ENCODE data around the gene WASF3. TPM values are rescaled to one million over a fixed set of nuclear protein-coding genes. Genes with fewer than 3 reads are reported as not detected.
A peak's percentile ranks its signal among the peaks of the same experiment; 100 is the strongest.

WASF3 gene
- total and polyA plus RNA-seq, 2 donors from 2014 or later, result 3.7 to 18.5 TPM

DNA sequence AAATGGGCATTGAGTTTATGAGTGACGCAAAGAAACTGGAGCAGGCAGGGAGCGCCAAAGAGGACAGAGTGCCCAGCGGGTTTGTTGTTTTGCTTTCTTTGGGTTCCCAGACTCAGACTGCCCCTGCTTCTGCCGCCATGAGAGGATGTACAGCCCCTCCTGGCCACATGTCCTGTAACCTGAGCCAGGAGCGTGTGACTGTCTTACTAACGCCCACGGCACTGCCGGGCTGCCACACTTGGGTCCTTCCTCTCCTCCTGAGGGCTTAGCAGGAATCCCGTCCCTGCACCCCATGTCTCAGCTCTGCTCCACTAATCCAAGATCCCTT lies 122.6 kb downstream of the WASF3 start:
- DNase-seq (peak in 4 of 5 donors; percentile 78 to 88 (median 84)), FAIRE-seq (no peak)
- Histone ChIP-seq H3K36me3 (ENCODE audit: control insufficient read depth in 2 of 3, insufficient read depth in 3 of 3, low read length in 3 of 3) (peaks cover 0 to 15% (median 9%) of the 10 kb centered on the region in 3 donors), H3K27ac (ENCODE audit: low read depth in 2 of 2, low read length in 2 of 2) (no peak overlapping the region), H3K9ac (ENCODE audit: low read length in 3 of 3) (no peak overlapping the region), H3K27me3 (ENCODE audit: control insufficient read depth, insufficient read depth, low read length) (no peaks in the 10 kb centered on the region), H3K9me3 (ENCODE audit: control insufficient read depth in 2 of 3, insufficient read depth in 1 of 3, low read length in 3 of 3) (no peaks in the 10 kb centered on the region), H3K4me1 (ENCODE audit: control insufficient read depth in 2 of 3, insufficient read depth in 2 of 3, low read depth in 1 of 3, low read length in 3 of 3) (no peaks in the 10 kb centered on the region), H3K4me3 (ENCODE audit: low read length in 3 of 3) (peak overlapping the region in 1 of 3 donors; percentile 9)
- intact Hi-C loops (cut with DNase I), result no loop called here
- TF ChIP-seq, protein P1, sequence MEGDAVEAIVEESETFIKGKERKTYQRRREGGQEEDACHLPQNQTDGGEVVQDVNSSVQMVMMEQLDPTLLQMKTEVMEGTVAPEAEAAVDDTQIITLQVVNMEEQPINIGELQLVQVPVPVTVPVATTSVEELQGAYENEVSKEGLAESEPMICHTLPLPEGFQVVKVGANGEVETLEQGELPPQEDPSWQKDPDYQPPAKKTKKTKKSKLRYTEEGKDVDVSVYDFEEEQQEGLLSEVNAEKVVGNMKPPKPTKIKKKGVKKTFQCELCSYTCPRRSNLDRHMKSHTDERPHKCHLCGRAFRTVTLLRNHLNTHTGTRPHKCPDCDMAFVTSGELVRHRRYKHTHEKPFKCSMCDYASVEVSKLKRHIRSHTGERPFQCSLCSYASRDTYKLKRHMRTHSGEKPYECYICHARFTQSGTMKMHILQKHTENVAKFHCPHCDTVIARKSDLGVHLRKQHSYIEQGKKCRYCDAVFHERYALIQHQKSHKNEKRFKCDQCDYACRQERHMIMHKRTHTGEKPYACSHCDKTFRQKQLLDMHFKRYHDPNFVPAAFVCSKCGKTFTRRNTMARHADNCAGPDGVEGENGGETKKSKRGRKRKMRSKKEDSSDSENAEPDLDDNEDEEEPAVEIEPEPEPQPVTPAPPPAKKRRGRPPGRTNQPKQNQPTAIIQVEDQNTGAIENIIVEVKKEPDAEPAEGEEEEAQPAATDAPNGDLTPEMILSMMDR (IDR thresholded peaks at IDR 0.05; ENCODE audit: borderline replicate concordance, extremely low read depth, insufficient read depth), result no peak

DNA sequence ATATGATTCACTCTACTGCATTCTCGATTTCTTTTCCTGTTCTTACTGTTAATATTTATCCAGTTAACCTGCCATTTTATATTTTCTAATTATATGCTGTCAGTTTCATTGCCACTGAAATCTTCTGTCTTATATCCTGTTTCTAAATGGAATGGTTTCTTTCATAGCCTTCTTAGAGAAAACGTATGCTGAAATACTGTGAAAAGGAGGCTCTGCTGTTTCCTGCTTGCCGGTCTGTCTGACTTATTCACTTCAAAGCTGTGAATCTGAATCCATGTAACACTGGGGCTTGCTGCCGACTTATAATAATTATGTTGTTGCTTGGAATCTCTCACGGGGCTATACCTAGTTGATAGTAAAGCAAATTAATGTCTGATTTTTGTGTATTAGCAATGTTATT lies 123.1 kb downstream of the WASF3 start:
- no peak for FAIRE-seq

DNA sequence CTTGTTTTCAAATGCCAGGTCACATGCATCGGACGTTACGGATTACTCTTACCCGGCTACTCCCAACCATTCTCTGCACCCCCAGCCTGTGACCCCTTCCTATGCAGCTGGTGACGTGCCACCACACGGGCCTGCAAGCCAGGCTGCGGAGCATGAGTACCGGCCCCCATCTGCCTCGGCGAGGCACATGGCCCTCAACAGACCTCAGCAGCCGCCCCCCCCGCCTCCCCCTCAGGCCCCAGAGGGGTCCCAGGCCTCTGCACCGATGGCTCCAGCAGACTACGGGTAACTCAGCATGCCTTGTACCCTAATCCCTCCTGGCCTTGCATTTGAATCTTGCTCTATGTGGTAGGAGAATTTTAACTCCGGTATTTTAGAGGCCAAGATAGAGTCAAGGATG lies 123.6 kb downstream of the WASF3 start:
- DNase-seq (no peak), FAIRE-seq (no peak)
- intact Hi-C loops (cut with DNase I), result no loop called here
- H3K4me3 ChIP-seq (ENCODE audit: low read length in 3 of 3), result no peak overlapping the region
- peaks cover 1 to 22% (median 9%) of the 10 kb centered on the region in 3 donors for H3K36me3 ChIP-seq (ENCODE audit: control insufficient read depth in 2 of 3, insufficient read depth in 3 of 3, low read length in 3 of 3)
- no peak overlapping the region for H3K27ac ChIP-seq (ENCODE audit: low read depth in 2 of 2, low read length in 2 of 2)
- no peak overlapping the region for H3K9ac ChIP-seq (ENCODE audit: low read length in 3 of 3)
- no peaks in the 10 kb centered on the region for H3K27me3 ChIP-seq (ENCODE audit: control insufficient read depth, insufficient read depth, low read length)
- H3K4me1 ChIP-seq (ENCODE audit: control insufficient read depth in 2 of 3, insufficient read depth in 2 of 3, low read depth in 1 of 3, low read length in 3 of 3), result no peaks in the 10 kb centered on the region
- no peaks in the 10 kb centered on the region for H3K9me3 ChIP-seq (ENCODE audit: control insufficient read depth in 2 of 3, insufficient read depth in 1 of 3, low read length in 3 of 3)
- TF ChIP-seq, protein P1 (IDR thresholded peaks at IDR 0.05; ENCODE audit: borderline replicate concordance, extremely low read depth, insufficient read depth), result no peak

More for the DNA sequence above, 123.1 kb downstream of the WASF3 start:
- no peaks in the 10 kb centered on the region for H3K27me3 ChIP-seq (ENCODE audit: control insufficient read depth, insufficient read depth, low read length)
- H3K27ac ChIP-seq (ENCODE audit: low read depth in 2 of 2, low read length in 2 of 2), result no peak overlapping the region
- intact Hi-C loops (cut with DNase I), result no loop called here
- no peaks in the 10 kb centered on the region for H3K9me3 ChIP-seq (ENCODE audit: control insufficient read depth in 2 of 3, insufficient read depth in 1 of 3, low read length in 3 of 3)
- no peak overlapping the region for H3K4me3 ChIP-seq (ENCODE audit: low read length in 3 of 3)
- H3K9ac ChIP-seq (ENCODE audit: low read length in 3 of 3), result no peak overlapping the region
- H3K36me3 ChIP-seq (ENCODE audit: control insufficient read depth in 2 of 3, insufficient read depth in 3 of 3, low read length in 3 of 3), result peaks cover 0 to 17% (median 9%) of the 10 kb centered on the region in 3 donors
- TF ChIP-seq, protein P1 (IDR thresholded peaks at IDR 0.05; ENCODE audit: borderline replicate concordance, extremely low read depth, insufficient read depth), result no peak
- no peaks in the 10 kb centered on the region for H3K4me1 ChIP-seq (ENCODE audit: control insufficient read depth in 2 of 3, insufficient read depth in 2 of 3, low read depth in 1 of 3, low read length in 3 of 3)
- DNase-seq, result no peak

DNA sequence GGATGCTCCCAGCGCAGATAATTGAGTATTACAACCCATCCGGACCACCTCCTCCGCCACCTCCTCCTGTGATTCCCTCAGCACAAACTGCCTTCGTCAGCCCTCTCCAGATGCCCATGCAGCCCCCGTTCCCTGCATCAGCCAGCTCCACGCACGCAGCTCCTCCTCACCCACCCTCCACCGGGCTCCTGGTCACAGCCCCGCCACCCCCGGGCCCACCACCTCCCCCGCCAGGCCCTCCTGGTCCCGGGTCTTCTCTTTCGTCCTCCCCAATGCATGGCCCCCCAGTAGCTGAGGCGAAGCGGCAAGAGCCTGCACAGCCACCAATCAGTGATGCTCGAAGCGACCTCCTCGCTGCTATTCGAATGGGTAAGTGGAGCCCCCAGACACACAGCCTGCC lies 125.1 kb downstream of the WASF3 start:
- DNase-seq, result no peak
- Histone ChIP-seq H3K4me3 (ENCODE audit: low read length in 3 of 3) (no peak overlapping the region), H3K9me3 (ENCODE audit: control insufficient read depth in 2 of 3, insufficient read depth in 1 of 3, low read length in 3 of 3) (no peaks in the 10 kb centered on the region), H3K4me1 (ENCODE audit: control insufficient read depth in 2 of 3, insufficient read depth in 2 of 3, low read depth in 1 of 3, low read length in 3 of 3) (no peaks in the 10 kb centered on the region), H3K27me3 (ENCODE audit: control insufficient read depth, insufficient read depth, low read length) (no peaks in the 10 kb centered on the region), H3K9ac (ENCODE audit: low read length in 3 of 3) (no peak overlapping the region), H3K36me3 (ENCODE audit: control insufficient read depth in 2 of 3, insufficient read depth in 3 of 3, low read length in 3 of 3) (peaks cover 4 to 22% (median 9%) of the 10 kb centered on the region in 3 donors), H3K27ac (ENCODE audit: low read depth in 2 of 2, low read length in 2 of 2) (no peak overlapping the region)
- intact Hi-C loops (cut with DNase I), result no loop called here
- FAIRE-seq, result no peak
- TF ChIP-seq, protein P1 (IDR thresholded peaks at IDR 0.05; ENCODE audit: borderline replicate concordance, extremely low read depth, insufficient read depth), result no peak
